Parathyroid adenoma (tissue), 2 donors: ENCODE data around the gene CRTC2.
"Not testable (repeated sequence)": the region's sequence is repeated elsewhere in the genome, so short reads cannot be mapped to it uniquely, and the experiment has no call there.

ENCODE experiments used
- H2AFZ ChIP-seq: fragments of 300-600 bp; sonication (generic); one replicate; pipeline ENCODE4 v1.7.0; 2017; ENCODE audit warnings: antibody characterized with exemption, mild to moderate bottlenecking
- H3K27ac ChIP-seq: fragments of 300-600 bp; sonication (generic); one replicate; pipeline ENCODE4 v1.7.0; 2017
- H3K27me3 ChIP-seq: fragments of 300-600 bp; sonication (generic); one replicate; pipeline ENCODE4 v1.7.0; 2017; ENCODE audit warnings: low read length; ENCODE audit not compliant: control insufficient read depth, insufficient read depth
- H3K36me3 ChIP-seq: fragments of 300-600 bp; sonication (generic); one replicate; pipeline ENCODE4 v1.7.0; 2017; ENCODE audit warnings: low read length; ENCODE audit not compliant: control insufficient read depth, insufficient read depth
- H3K4me1 ChIP-seq: fragments of 300-600 bp; sonication (generic); one replicate; pipeline ENCODE4 v1.7.0; 2017; ENCODE audit warnings: control low read depth
- H3K4me2 ChIP-seq: fragments of 300-600 bp; sonication (generic); one replicate; pipeline ENCODE4 v1.7.0; 2017; ENCODE audit warnings: low read length
- H3K4me3 ChIP-seq: fragments of 300-600 bp; sonication (generic); one replicate; pipeline ENCODE4 v1.7.0; 2017; ENCODE audit warnings: low read depth, low read length
- H3K79me2 ChIP-seq: fragments of 300-600 bp; sonication (generic); one replicate; pipeline ENCODE4 v1.7.0; 2017; ENCODE audit warnings: control low read depth
- H3K9ac ChIP-seq: fragments of 300-600 bp; sonication (generic); one replicate; pipeline ENCODE4 v1.7.0; 2017; ENCODE audit warnings: mild to moderate bottlenecking
- H3K9me3 ChIP-seq: fragments of 300-600 bp; sonication (generic); one replicate; pipeline ENCODE4 v1.7.0; 2017; ENCODE audit warnings: low read length; ENCODE audit not compliant: control insufficient read depth
- TF ChIP-seq, protein P1 (sequence below): fragments of 300-600 bp; sonication (generic); IDR thresholded peaks from one replicate; pipeline ENCODE4 v1.7.0; 2017; ENCODE audit warnings: antibody characterized with exemption, mild to moderate bottlenecking
- donor health status: primary hyperparathyroidism.

Gene CRTC2

DNA sequence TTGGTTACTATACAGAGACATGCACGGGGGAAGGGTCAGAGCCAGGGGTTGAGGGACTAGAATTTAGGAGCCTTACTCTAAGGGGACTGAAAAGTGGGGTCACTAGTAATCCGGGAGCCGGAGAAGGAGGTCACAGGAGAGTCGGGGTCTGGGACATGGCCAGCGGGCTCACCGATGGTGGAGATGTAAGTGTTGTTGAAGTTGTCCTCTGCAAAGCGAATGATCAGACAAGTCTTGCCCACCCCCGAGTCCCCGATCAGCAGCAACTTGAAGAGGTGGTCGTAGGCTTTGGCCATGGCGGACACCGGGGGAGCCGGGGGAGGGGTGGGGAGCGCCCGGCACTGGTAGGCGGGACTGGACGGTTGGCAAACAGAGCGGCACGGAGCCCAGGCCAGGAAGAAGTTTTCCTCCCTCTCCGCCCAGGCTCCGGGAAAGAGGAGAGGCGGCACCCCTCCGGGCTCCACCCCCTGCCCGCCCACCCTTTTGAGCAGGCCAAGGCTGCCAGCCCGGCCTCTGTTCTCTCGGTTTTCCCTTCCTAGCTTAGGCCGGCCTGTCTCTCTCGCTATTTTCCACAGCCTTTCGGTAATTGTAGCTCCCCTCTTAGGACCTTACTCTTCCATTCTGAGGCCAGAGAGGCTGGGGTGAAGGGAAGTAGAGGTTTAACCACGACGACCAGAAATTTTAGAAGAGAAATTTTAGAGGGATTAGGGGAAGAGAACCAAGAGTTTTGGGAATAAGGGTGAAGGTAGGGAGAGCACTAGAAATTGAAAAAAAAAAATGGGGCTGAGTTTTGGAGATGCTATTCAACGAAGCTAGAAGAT is 27.7 kb upstream of the CRTC2 start, which contains the start of gene RAB13:
Gene RAB13 (minus strand): TSS at position 399 of the 821 bp plus-strand sequence. CDS start 103 bp downstream, at position 296.
- Histone ChIP-seq H2AFZ (peak within 1 kb of the TSS; percentile 90), H3K9me3 (no peaks in the 10 kb centered on the region), H3K36me3 (peaks cover under 1% of the 10 kb centered on the region), H3K4me3 (peak within 1 kb of the TSS; percentile 61), H3K9ac (no peak within 1 kb of the TSS), H3K4me2 (peak within 1 kb of the TSS; percentile 95), H3K27me3 (no peaks in the 10 kb centered on the region), H3K79me2 (peaks cover 3% of the 10 kb centered on the region), H3K27ac (peak within 1 kb of the TSS; percentile 83), H3K4me1 (no peaks in the 10 kb centered on the region)
- TF ChIP-seq, protein P1, sequence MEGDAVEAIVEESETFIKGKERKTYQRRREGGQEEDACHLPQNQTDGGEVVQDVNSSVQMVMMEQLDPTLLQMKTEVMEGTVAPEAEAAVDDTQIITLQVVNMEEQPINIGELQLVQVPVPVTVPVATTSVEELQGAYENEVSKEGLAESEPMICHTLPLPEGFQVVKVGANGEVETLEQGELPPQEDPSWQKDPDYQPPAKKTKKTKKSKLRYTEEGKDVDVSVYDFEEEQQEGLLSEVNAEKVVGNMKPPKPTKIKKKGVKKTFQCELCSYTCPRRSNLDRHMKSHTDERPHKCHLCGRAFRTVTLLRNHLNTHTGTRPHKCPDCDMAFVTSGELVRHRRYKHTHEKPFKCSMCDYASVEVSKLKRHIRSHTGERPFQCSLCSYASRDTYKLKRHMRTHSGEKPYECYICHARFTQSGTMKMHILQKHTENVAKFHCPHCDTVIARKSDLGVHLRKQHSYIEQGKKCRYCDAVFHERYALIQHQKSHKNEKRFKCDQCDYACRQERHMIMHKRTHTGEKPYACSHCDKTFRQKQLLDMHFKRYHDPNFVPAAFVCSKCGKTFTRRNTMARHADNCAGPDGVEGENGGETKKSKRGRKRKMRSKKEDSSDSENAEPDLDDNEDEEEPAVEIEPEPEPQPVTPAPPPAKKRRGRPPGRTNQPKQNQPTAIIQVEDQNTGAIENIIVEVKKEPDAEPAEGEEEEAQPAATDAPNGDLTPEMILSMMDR, result no peak

DNA sequence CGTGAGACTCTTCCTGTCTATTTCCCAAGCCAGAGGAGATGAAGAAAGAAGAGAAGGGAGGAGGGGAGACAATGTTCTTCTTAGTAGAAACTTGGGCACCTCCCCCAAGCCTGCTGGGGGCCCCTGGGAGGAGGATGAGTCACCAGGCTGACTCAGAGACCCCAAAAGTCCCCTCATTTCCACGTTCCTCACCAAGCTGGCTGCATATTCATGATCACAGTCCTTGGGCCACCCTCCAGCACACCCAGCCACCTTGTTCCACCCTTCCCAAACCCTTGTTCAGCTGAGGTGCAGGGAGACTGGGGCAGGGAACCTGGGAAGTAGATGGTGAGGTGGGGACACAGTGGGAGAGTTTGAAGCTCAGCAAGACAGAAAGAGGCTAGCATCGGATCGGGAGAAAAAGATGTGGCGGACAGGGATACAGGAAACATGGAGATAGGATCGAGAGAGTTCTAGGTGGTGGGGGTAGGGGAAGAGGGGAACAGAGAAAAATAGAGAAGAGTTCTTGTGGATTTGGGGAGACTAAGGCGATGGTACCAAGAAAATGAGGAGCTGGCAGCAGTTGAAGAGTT is 27.0 kb upstream of the CRTC2 start:
- Histone ChIP-seq H3K27me3 (no peaks in the 10 kb centered on the region), H3K4me1 (no peaks in the 10 kb centered on the region), H3K36me3 (no peaks in the 10 kb centered on the region), H3K79me2 (no peaks in the 10 kb centered on the region), H3K9me3 (no peaks in the 10 kb centered on the region), H3K9ac (no peak overlapping the region), H2AFZ (peak overlapping the region; percentile 73), H3K27ac (peak overlapping the region; percentile 83), H3K4me2 (peak overlapping the region; percentile 88), H3K4me3 (peak overlapping the region; percentile 61)
- TF ChIP-seq, protein P1, result no peak

GRCh38 chr1:153984123-153984894 is 25.9 kb upstream of the CRTC2 start:
- Histone ChIP-seq H3K4me2 (no peak overlapping the region), H3K36me3 (no peaks in the 10 kb centered on the region), H3K9ac (no peak overlapping the region), H3K27ac (no peak overlapping the region), H3K27me3 (no peaks in the 10 kb centered on the region), H3K79me2 (no peaks in the 10 kb centered on the region), H3K4me1 (no peaks in the 10 kb centered on the region), H3K9me3 (no peaks in the 10 kb centered on the region), H2AFZ (no peak overlapping the region), H3K4me3 (no peak overlapping the region)
- TF ChIP-seq, protein P1, result no peak

GRCh38 chr1:153981735-153982134 is 23.3 kb upstream of the CRTC2 start:
- not testable (repeated sequence) for H3K36me3 ChIP-seq, H3K4me2 ChIP-seq, H3K9me3 ChIP-seq, H2AFZ ChIP-seq, H3K79me2 ChIP-seq, H3K27me3 ChIP-seq, H3K9ac ChIP-seq, H3K27ac ChIP-seq, H3K4me1 ChIP-seq, H3K4me3 ChIP-seq

- H3K4me1 ChIP-seq, H3K36me3 ChIP-seq, H3K27me3 ChIP-seq, H3K4me3 ChIP-seq, H3K79me2 ChIP-seq, H3K9ac ChIP-seq, H2AFZ ChIP-seq, H3K27ac ChIP-seq, H3K9me3 ChIP-seq, H3K4me2 ChIP-seq: not testable (repeated sequence)
Observed at GRCh38 chr1:153979091-153979490, 20.7 kb upstream of the CRTC2 start.
